ENCODE data around the gene CYP26B1.

The CYP26B1 gene

DNA sequence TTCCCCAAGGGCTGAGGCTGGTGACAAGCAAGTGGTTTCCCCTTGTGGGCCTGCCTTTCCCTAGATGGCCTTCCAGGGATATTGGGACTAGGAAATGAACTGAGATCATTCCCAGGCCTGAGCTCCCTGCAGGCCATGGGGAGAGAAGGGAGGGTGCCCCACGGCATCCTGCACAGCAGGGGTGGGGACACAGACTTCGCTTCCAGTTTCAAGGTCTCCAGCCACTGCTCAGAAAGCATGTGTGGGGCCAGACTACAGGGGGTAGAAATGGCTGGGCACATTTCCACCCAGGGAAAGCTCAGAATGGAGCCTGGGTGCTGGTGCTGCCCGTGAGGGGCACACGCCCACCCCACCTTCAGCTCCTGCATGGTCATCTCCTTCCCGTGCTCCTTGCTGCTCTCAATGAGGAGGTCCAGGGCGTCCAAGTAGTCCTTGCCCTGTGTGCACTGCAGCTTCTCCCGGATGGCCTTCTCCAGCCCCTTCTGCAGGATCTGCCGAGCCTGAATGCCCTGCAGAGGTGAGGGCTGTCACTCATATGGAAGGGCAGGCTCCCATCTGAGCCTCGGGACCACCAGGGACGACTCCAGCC is 13.2 kb downstream of the CYP26B1 start:
- TF ChIP-seq, protein P1, sequence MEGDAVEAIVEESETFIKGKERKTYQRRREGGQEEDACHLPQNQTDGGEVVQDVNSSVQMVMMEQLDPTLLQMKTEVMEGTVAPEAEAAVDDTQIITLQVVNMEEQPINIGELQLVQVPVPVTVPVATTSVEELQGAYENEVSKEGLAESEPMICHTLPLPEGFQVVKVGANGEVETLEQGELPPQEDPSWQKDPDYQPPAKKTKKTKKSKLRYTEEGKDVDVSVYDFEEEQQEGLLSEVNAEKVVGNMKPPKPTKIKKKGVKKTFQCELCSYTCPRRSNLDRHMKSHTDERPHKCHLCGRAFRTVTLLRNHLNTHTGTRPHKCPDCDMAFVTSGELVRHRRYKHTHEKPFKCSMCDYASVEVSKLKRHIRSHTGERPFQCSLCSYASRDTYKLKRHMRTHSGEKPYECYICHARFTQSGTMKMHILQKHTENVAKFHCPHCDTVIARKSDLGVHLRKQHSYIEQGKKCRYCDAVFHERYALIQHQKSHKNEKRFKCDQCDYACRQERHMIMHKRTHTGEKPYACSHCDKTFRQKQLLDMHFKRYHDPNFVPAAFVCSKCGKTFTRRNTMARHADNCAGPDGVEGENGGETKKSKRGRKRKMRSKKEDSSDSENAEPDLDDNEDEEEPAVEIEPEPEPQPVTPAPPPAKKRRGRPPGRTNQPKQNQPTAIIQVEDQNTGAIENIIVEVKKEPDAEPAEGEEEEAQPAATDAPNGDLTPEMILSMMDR (conservative IDR thresholded peaks at IDR 0.05; ENCODE audit: low read depth, low read length) = no peak
- no peak overlapping the region for H3K4me3 ChIP-seq (ENCODE audit: low read depth, low read length)
- no peak for DNase-seq (ENCODE audit: low read depth)

- H3K4me3 ChIP-seq (ENCODE audit: low read depth, low read length) = no peak overlapping the region
- DNase-seq (ENCODE audit: low read depth) = no peak
- TF ChIP-seq, protein P1 (conservative IDR thresholded peaks at IDR 0.05; ENCODE audit: low read depth, low read length) = no peak
Measured at GRCh38 chr2:72133721-72134407, 13.8 kb downstream of the CYP26B1 start.

GRCh38 chr2:72132981-72133720 is 14.5 kb downstream of the CYP26B1 start:
- DNase-seq (ENCODE audit: low read depth) = no peak
- H3K4me3 ChIP-seq (ENCODE audit: low read depth, low read length) = no peak overlapping the region
- TF ChIP-seq, protein P1 (conservative IDR thresholded peaks at IDR 0.05; ENCODE audit: low read depth, low read length) = no peak

- DNase-seq (ENCODE audit: low read depth) = no peak
- TF ChIP-seq, protein P1 (conservative IDR thresholded peaks at IDR 0.05; ENCODE audit: low read depth, low read length) = no peak
- no peak overlapping the region for H3K4me3 ChIP-seq (ENCODE audit: low read depth, low read length)
Measured at GRCh38 chr2:72131916-72132841, 15.5 kb downstream of the CYP26B1 start.

DNA sequence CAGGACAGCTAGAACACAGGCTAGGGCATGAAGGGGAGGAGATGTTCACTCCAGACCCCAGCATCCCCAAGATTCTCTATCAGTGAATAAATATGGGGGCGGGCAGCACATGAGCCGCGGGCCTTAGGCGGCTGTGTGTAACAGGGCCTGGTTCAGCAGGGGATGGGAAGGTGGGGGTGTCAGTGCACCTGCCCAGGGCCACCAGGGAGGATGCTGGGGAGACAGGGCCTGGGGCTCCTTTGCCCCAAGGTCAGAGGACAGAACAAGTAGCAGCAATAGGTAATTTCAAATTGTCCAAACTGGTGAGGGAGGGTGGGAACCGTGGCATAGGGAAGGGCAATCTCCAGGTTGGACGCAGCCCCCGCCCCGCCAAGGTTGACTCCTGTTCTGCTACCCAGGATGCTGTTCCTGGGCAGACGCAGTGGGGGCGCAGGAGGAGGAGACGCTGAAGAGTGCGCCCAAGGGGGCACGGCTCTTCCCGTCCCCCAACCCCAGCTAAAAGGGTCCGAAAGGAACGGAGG is 16.2 kb downstream of the CYP26B1 start:
- TF ChIP-seq, protein P1 (conservative IDR thresholded peaks at IDR 0.05; ENCODE audit: low read depth, low read length) = no peak
- H3K4me3 ChIP-seq (ENCODE audit: low read depth, low read length) = no peak overlapping the region
- DNase-seq (ENCODE audit: low read depth) = no peak

DNA sequence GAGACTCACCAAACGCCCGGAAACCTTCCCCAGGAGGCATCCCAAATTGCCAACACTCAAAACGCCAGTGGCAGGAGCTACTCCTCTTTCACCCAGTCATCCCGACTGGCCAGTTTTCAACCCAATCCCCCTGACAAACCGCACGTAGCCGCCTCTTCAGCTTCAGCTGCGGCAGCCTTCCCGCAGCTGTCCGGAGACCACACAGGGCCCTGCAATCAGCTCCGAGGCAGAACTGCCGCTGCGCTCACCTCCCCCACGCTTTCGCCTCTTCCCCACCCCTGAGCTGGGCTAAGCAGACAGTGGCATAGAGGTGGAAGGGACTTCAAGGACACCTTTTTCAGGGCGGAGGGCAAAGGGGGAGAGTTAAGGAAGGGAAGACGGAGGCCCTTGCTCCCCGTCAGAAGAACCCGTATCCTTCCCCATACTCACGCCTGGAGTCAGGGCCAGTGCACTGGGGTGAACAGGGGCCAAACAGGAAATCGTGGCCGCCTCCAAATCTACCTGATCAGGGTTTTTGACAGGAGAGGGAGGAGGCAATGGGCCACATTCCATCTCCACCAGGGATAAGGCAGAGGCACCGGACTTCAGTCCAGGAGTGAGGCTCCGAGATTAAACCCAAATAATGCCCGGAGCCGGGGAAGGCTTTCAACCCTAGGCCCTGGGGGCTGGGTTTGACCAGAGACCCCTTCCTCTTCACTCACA is 16.9 kb downstream of the CYP26B1 start:
- no peak for DNase-seq (ENCODE audit: low read depth)
- no peak overlapping the region for H3K4me3 ChIP-seq (ENCODE audit: low read depth, low read length)
- TF ChIP-seq, protein P1 (conservative IDR thresholded peaks at IDR 0.05; ENCODE audit: low read depth, low read length) = no peak

All from choroid plexus epithelial cell (primary cell).